Endothelial cell (in vitro differentiated cells): ENCODE data around the gene CAVIN1. TPM values are rescaled to one million over a fixed set of nuclear protein-coding genes. Genes with fewer than 3 reads are reported as not detected.
"Not testable (repeated sequence)": the region's sequence is repeated elsewhere in the genome, so short reads cannot be mapped to it uniquely, and the experiment has no call there.

ENCODE experiments used
- DNase-seq: peaks from one replicate; pipeline ENCODE4 v3.0.0; 2021; ENCODE audit warnings: low spot score
- H3K27ac Mint-ChIP-seq: one replicate; pipeline ENCODE4 v1.8.0; 2021; ENCODE audit warnings: mixed read lengths, inconsistent platforms; ENCODE audit not compliant: unreplicated experiment
- H3K27me3 Mint-ChIP-seq: one replicate; pipeline ENCODE4 v1.8.0; 2021; ENCODE audit warnings: mild to moderate bottlenecking, moderate library complexity, mixed read lengths, inconsistent platforms; ENCODE audit not compliant: unreplicated experiment
- H3K36me3 Mint-ChIP-seq: one replicate; pipeline ENCODE4 v1.8.0; 2021; ENCODE audit warnings: mild to moderate bottlenecking, low read depth, mixed read lengths, inconsistent platforms; ENCODE audit not compliant: unreplicated experiment
- H3K4me1 Mint-ChIP-seq: one replicate; pipeline ENCODE4 v1.8.0; 2021; ENCODE audit warnings: mild to moderate bottlenecking, mixed read lengths, inconsistent platforms; ENCODE audit not compliant: unreplicated experiment
- H3K4me3 Mint-ChIP-seq: one replicate; pipeline ENCODE4 v1.8.0; 2021; ENCODE audit warnings: mild to moderate bottlenecking, mixed read lengths, inconsistent platforms; ENCODE audit not compliant: unreplicated experiment
- H3K9me3 Mint-ChIP-seq: one replicate; pipeline ENCODE4 v1.8.0; 2021; ENCODE audit warnings: mixed read lengths, inconsistent platforms; ENCODE audit not compliant: unreplicated experiment
- CTCF ChIP-seq: fragments of 200-600 bp; sonication (generic); IDR thresholded peaks from one replicate; pipeline ENCODE4 v1.5.0; 2021; ENCODE audit warnings: antibody characterized with exemption; ENCODE audit not compliant: unreplicated experiment
- total RNA-seq: library from RNA; stranded (reverse); fragmentation: NEBNext Ultra II Directional; extraction: Animal tissue kit (Norgen Biotek cat#: 25700); gene quantifications from one replicate; pipeline ENCODE4 v1.2.1, GENCODE V29; 2021; ENCODE audit not compliant: unreplicated experiment

CAVIN1 gene
- total RNA-seq, 1 donor from 2014 or later, result 334 TPM

- Mint-ChIP-seq H3K36me3 (peaks cover 22% of the 10 kb centered on the region), H3K4me1 (peaks cover 61% of the 10 kb centered on the region), H3K4me3 (peak overlapping the region; percentile 62), H3K9me3 (no peaks in the 10 kb centered on the region), H3K27ac (no peak overlapping the region), H3K27me3 (peaks cover 7% of the 10 kb centered on the region)
- no peak for DNase-seq
- no peak for TF ChIP-seq CTCF
Observed at GRCh38 chr17:42404326-42405055, 18.6 kb downstream of the CAVIN1 start.

- no peaks in the 10 kb centered on the region for H3K9me3 Mint-ChIP-seq
- peaks cover 7% of the 10 kb centered on the region for H3K27me3 Mint-ChIP-seq
- H3K27ac Mint-ChIP-seq, result no peak overlapping the region
- TF ChIP-seq CTCF, result no peak
- no peak for DNase-seq
- H3K36me3 Mint-ChIP-seq, result peaks cover 22% of the 10 kb centered on the region
- H3K4me3 Mint-ChIP-seq, result peak overlapping the region; percentile 76
- H3K4me1 Mint-ChIP-seq, result peaks cover 53% of the 10 kb centered on the region
Observed at GRCh38 chr17:42403150-42403549, 19.9 kb downstream of the CAVIN1 start.

DNA sequence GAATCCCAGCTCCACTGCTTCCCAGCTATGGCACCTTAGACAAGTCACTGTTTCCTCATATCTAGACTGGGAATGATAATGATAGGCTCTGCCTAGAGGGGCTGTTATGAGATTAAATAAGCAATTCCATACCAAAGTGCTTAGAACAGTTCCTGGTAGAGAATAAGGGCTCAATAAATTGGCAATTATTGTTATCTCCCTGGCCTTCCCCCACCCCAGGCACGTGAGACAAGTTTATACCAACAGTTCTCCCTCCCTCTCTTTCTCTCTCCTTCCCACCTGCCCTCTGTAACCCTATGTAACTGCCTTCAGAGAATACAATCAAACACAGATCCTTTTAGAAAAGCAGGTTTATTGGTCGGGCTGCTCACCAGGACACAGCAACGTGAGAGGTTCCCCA lies 20.9 kb downstream of the CAVIN1 start:
- Mint-ChIP-seq H3K9me3 (no peaks in the 10 kb centered on the region), H3K4me1 (peaks cover 45% of the 10 kb centered on the region), H3K4me3 (peak overlapping the region; percentile 76), H3K36me3 (peaks cover 22% of the 10 kb centered on the region), H3K27ac (peak overlapping the region; percentile 94), H3K27me3 (peaks cover 4% of the 10 kb centered on the region)
- TF ChIP-seq CTCF, result no peak
- DNase-seq, result no peak

DNA sequence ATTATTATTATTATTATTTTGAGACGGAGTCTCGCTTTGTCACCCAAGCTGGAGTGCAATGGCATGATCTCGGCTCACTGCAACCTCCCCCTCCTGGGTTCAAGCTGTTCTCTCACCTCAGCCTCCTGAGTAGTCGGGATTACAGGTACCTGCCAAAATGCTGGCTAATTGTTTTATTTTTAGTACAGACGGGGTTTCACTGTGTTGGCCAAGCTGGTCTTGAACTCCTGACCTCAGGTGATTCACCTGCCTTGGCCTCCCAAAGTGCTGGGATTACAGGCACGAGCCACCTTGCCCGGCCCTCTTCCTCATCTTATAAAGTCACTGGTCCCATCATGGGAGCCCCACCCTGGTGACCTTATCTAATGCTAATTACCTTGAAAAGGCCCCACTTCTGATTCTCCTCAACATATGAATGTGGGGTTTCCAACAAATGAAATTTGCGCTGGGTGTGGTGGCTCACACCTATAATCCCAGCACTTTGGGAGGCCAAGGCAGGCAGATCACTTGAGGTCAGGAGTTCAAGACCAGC lies 22.1 kb downstream of the CAVIN1 start:
- DNase-seq, H3K27ac Mint-ChIP-seq, H3K9me3 Mint-ChIP-seq, H3K4me3 Mint-ChIP-seq, H3K27me3 Mint-ChIP-seq: not testable (repeated sequence)
- H3K36me3 Mint-ChIP-seq, result peaks cover 26% of the 10 kb centered on the region
- H3K4me1 Mint-ChIP-seq, result peaks cover 37% of the 10 kb centered on the region

DNA sequence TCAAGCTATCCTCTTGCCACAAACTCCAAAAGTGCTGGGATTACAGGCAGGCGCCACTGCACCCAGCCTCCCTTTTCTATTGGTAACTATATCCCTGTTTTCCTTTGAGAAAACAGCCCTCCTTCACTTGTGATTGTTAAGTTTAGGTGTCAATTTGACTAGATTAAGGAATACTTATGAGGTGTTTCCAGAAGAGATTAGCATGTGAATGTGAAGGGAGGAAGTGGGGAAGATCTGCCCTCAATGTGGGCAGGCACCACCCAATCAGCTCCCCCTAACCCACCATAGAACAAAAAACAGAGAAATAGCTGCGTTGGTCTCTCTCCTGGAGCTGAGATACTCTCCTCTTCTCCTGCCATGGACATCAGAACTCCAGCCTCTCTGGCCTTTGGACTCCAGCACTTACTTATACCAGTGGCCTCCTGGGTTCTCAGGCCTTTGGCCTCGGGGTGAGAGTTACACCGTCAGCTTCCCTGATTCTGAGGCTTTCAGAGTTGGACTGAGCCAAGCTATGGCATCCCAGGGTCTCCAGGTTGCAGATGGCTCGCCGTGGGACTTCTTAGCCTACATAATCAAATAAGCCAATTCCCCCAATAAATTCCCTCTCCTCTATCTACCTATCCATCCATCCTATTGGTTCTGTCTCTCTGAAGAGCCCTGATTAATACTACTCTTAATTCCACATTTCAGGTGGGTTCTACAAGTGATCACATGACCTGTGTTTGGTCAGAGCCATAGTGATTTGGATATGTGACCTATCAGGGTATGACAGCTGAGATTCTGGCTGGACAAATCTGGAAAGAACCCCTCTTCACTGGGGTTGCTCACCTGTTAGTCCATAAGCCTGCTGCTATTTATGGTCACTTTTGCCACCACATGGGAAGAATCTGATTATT lies 22.9 kb downstream of the CAVIN1 start:
- no peaks in the 10 kb centered on the region for H3K9me3 Mint-ChIP-seq
- no peak overlapping the region for H3K27ac Mint-ChIP-seq
- DNase-seq, result no peak

More for the DNA sequence above, 22.9 kb downstream of the CAVIN1 start:
- Mint-ChIP-seq H3K36me3 (peaks cover 24% of the 10 kb centered on the region), H3K4me3 (no peak overlapping the region), H3K4me1 (peaks cover 33% of the 10 kb centered on the region), H3K27me3 (peaks cover 7% of the 10 kb centered on the region)
- no peak for TF ChIP-seq CTCF
